H9 (cell line): Measurements from ENCODE around the gene MAP4K3. TPM values are rescaled to one million over a fixed set of nuclear protein-coding genes. Genes with fewer than 3 reads are reported as not detected.

Experiments
- DNase-seq: peaks from one replicate; pipeline ENCODE4 v3.0.0-alpha.2; 2017
- H2AFZ ChIP-seq: one replicate; pipeline ENCODE4 v1.6.1; 2013; ENCODE audit warnings: mild to moderate bottlenecking, low read length, control low read depth, moderate library complexity
- H2AK5ac ChIP-seq: 2 replicates; pipeline ENCODE4 v1.6.1; 2013; ENCODE audit warnings: low read length, control low read depth, mixed read lengths; ENCODE audit not compliant: insufficient read length
- H2BK120ac ChIP-seq: one replicate; pipeline ENCODE4 v1.6.1; 2013; ENCODE audit warnings: low read depth, mild to moderate bottlenecking, low read length, control low read depth, inconsistent platforms; ENCODE audit not compliant: poor library complexity, severe bottlenecking
- H2BK12ac ChIP-seq: 2 replicates; pipeline ENCODE4 v1.6.1; 2013; ENCODE audit warnings: low read length, control low read depth, mixed read lengths, low read depth; ENCODE audit not compliant: insufficient read length
- H2BK15ac ChIP-seq: 2 replicates; pipeline ENCODE4 v1.6.1; 2013; ENCODE audit warnings: low read depth, low read length, control low read depth
- H2BK20ac ChIP-seq: one replicate; pipeline ENCODE4 v1.6.1; 2013; ENCODE audit warnings: low read depth, mild to moderate bottlenecking, low read length, control low read depth, inconsistent platforms; ENCODE audit not compliant: poor library complexity, severe bottlenecking
- H2BK5ac ChIP-seq: 2 replicates; pipeline ENCODE4 v1.6.1; 2013; ENCODE audit warnings: low read length, control low read depth, mixed read lengths; ENCODE audit not compliant: insufficient read length
- H3K14ac ChIP-seq: 2 replicates; pipeline ENCODE4 v1.6.1; 2013; ENCODE audit warnings: low read length, control low read depth; ENCODE audit not compliant: insufficient read depth
- H3K18ac ChIP-seq: 2 replicates; pipeline ENCODE4 v1.6.1; 2013; ENCODE audit warnings: low read depth, mild to moderate bottlenecking, mixed read lengths, low read length, control low read depth; ENCODE audit not compliant: insufficient read length
- H3K23ac ChIP-seq: 2 replicates; pipeline ENCODE4 v1.6.1; 2013; ENCODE audit warnings: low read length, control low read depth, mixed read lengths, low read depth; ENCODE audit not compliant: insufficient read length
- H3K23me2 ChIP-seq: 2 replicates; pipeline ENCODE4 v1.6.1; 2013; ENCODE audit warnings: low read depth, mild to moderate bottlenecking, mixed read lengths, low read length, control low read depth; ENCODE audit not compliant: insufficient read length, poor library complexity, severe bottlenecking
- H3K27ac ChIP-seq: 2 replicates; pipeline ENCODE4 v1.5.1; 2013; ENCODE audit warnings: low read length, control low read depth, mixed read lengths, low read depth; ENCODE audit not compliant: insufficient read length
- H3K27me3 ChIP-seq: 2 replicates; pipeline ENCODE4 v1.6.1; 2013; ENCODE audit warnings: low read length, control low read depth, inconsistent platforms; ENCODE audit not compliant: insufficient read depth
- H3K4ac ChIP-seq: 2 replicates; pipeline ENCODE4 v1.6.1; 2013; ENCODE audit warnings: low read depth, mild to moderate bottlenecking, control low read depth, inconsistent platforms, low read length, moderate library complexity
- H3K4me1 ChIP-seq: 2 replicates; pipeline ENCODE4 v1.6.1; 2013; ENCODE audit warnings: low read length, control low read depth, inconsistent platforms; ENCODE audit not compliant: insufficient read depth
- H3K4me2 ChIP-seq: 2 replicates; pipeline ENCODE4 v1.6.1; 2013; ENCODE audit warnings: low read length, control low read depth, mixed read lengths; ENCODE audit not compliant: insufficient read length, insufficient read depth
- H3K56ac ChIP-seq: 2 replicates; pipeline ENCODE4 v1.6.1; 2013; ENCODE audit warnings: low read depth, mild to moderate bottlenecking, mixed read lengths, low read length, control low read depth; ENCODE audit not compliant: insufficient read length
- H3K79me1 ChIP-seq: 2 replicates; pipeline ENCODE4 v1.6.1; 2013; ENCODE audit warnings: low read depth, mild to moderate bottlenecking, moderate library complexity, low read length, control low read depth, inconsistent platforms; ENCODE audit not compliant: insufficient read depth, poor library complexity, severe bottlenecking
- H3K79me2 ChIP-seq: 2 replicates; pipeline ENCODE4 v1.6.1; 2013; ENCODE audit warnings: low read length, control low read depth, inconsistent platforms; ENCODE audit not compliant: insufficient read depth
- H3K9ac ChIP-seq: 2 replicates; pipeline ENCODE4 v1.6.1; 2013; ENCODE audit warnings: low read length, control low read depth, mixed read lengths; ENCODE audit not compliant: insufficient read length; ENCODE audit errors: extremely low read depth
- H3K9me3 ChIP-seq: one replicate; pipeline ENCODE4 v1.6.1; 2013; ENCODE audit warnings: low read depth, low read length, inconsistent platforms; ENCODE audit not compliant: control insufficient read depth
- H3T11ph ChIP-seq: one replicate; pipeline ENCODE4 v1.6.1; 2013; ENCODE audit warnings: mild to moderate bottlenecking, low read length, control low read depth, inconsistent platforms
- H4K20me1 ChIP-seq: one replicate; pipeline ENCODE4 v1.6.1; 2013; ENCODE audit not compliant: control insufficient read depth, insufficient read length, insufficient read depth
- H4K5ac ChIP-seq: 2 replicates; pipeline ENCODE4 v1.6.1; 2013; ENCODE audit warnings: low read depth, mild to moderate bottlenecking, mixed read lengths, low read length, control low read depth; ENCODE audit not compliant: insufficient read length
- H4K8ac ChIP-seq: replicated peaks from 2 replicates; pipeline ENCODE4 v1.6.1; 2013; ENCODE audit warnings: low read length, control low read depth, mixed read lengths, low read depth; ENCODE audit not compliant: insufficient read length
- H4K91ac ChIP-seq: 2 replicates; pipeline ENCODE4 v1.6.1; 2013; ENCODE audit warnings: low read depth, mild to moderate bottlenecking, moderate library complexity, mixed read lengths, low read length, control low read depth; ENCODE audit not compliant: insufficient read length
- H3K27ac Mint-ChIP-seq, 3 experiments: 2 replicates in 2 of 3; 3 replicates in 1 of 3; pipeline ENCODE4 v1.8.0; 2020 to 2021; ENCODE audit warnings: mixed read lengths in 3 of 3, mild to moderate bottlenecking in 1 of 3, moderate library complexity in 1 of 3
- H3K27me3 Mint-ChIP-seq: 2 replicates; pipeline ENCODE4 v1.8.0; 2021; ENCODE audit warnings: low read depth, mild to moderate bottlenecking, moderate library complexity, mixed read lengths
- H3K36me3 Mint-ChIP-seq, 3 experiments: 2 replicates in 2 of 3; 3 replicates in 1 of 3; pipeline ENCODE4 v1.8.0; 2020 to 2021; ENCODE audit warnings: low read depth in 3 of 3, mixed read lengths in 3 of 3; ENCODE audit not compliant: insufficient read depth in 1 of 3
- H3K4me1 Mint-ChIP-seq, 2 experiments: 2 replicates each; pipeline ENCODE4 v1.8.0; 2020; ENCODE audit warnings: mixed read lengths in 2 of 2
- H3K4me3 Mint-ChIP-seq, 2 experiments: 2 replicates in 1 of 2; 3 replicates in 1 of 2; pipeline ENCODE4 v1.8.0; 2020 to 2021; ENCODE audit warnings: mild to moderate bottlenecking in 2 of 2, mixed read lengths in 2 of 2, moderate library complexity in 1 of 2
- H3K9me3 Mint-ChIP-seq, 2 experiments: 2 replicates in 1 of 2; 3 replicates in 1 of 2; pipeline ENCODE4 v1.8.0; 2020; ENCODE audit warnings: mild to moderate bottlenecking in 2 of 2, mixed read lengths in 2 of 2, moderate library complexity in 1 of 2
- total RNA-seq: library from RNA; stranded (reverse); gene quantifications from 2 replicates; pipeline ENCODE4 v1.2.1, GENCODE V29; 2021
- TF ChIP-seq, protein P1 (sequence below): fragments of 200-600 bp; sonication (generic); conservative IDR thresholded peaks from 3 replicates; pipeline ENCODE4 v1.8.0; 2021; ENCODE audit warnings: antibody characterized with exemption, mild to moderate bottlenecking

Gene MAP4K3
- total RNA-seq, 1 experiment from 2014 or later = 37.9 TPM

DNA sequence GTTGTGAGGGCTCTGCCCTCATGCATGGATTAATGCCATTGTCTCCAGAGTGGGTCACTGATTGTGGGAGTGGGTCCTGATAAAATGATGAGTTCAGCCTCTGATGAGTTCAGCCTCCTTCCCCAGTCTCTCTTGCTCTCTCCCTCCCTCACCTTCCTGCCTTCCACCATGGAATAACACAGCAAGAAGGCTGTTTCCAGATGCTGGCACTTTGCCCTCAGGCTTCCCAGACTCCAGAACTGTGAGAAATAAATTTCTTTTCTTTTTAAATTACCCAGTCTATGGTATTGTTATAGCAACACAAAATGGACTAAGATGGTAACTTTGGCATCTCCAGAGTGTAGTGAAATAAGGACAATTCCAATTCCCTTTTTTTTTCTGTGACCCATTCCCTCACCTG, 47.1 kb upstream of the MAP4K3 start:
- Histone ChIP-seq H3K4me2 (no peak overlapping the region), H3K27ac (peak overlapping the region; percentile 38)
- TF ChIP-seq, protein P1, sequence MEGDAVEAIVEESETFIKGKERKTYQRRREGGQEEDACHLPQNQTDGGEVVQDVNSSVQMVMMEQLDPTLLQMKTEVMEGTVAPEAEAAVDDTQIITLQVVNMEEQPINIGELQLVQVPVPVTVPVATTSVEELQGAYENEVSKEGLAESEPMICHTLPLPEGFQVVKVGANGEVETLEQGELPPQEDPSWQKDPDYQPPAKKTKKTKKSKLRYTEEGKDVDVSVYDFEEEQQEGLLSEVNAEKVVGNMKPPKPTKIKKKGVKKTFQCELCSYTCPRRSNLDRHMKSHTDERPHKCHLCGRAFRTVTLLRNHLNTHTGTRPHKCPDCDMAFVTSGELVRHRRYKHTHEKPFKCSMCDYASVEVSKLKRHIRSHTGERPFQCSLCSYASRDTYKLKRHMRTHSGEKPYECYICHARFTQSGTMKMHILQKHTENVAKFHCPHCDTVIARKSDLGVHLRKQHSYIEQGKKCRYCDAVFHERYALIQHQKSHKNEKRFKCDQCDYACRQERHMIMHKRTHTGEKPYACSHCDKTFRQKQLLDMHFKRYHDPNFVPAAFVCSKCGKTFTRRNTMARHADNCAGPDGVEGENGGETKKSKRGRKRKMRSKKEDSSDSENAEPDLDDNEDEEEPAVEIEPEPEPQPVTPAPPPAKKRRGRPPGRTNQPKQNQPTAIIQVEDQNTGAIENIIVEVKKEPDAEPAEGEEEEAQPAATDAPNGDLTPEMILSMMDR = no peak

More for the DNA sequence above, 47.1 kb upstream of the MAP4K3 start:
- Mint-ChIP-seq H3K4me1 (peaks cover 54 to 62% of the 10 kb centered on the region in 2 experiments), H3K27ac (peak overlapping the region; percentile 76 to 95 (median 88)), H3K9me3 (no peaks in the 10 kb centered on the region), H3K27me3 (no peaks in the 10 kb centered on the region), H3K36me3 (peaks cover 0 to 1% (median 0%) of the 10 kb centered on the region in 3 experiments; a peak in 3 of 7 replicates), H3K4me3 (peak overlapping the region in 1 of 2 experiments; percentile 57; a peak in 2 of 5 replicates)
- H4K5ac ChIP-seq = no peak overlapping the region
- no peak overlapping the region for H2BK5ac ChIP-seq
- no peak overlapping the region for H3K23ac ChIP-seq
- H2BK15ac ChIP-seq = no peak overlapping the region
- H3K27me3 ChIP-seq = no peaks in the 10 kb centered on the region
- no peak overlapping the region for H2AK5ac ChIP-seq
- H2BK20ac ChIP-seq = no peak overlapping the region
- no peaks in the 10 kb centered on the region; the same call in 1 of the 2 replicates for H3K79me2 ChIP-seq
- no peak overlapping the region for H4K8ac ChIP-seq
- H2BK12ac ChIP-seq = no peak overlapping the region
- H3K14ac ChIP-seq = no peak overlapping the region
- H4K20me1 ChIP-seq = no peaks in the 10 kb centered on the region
- no peak overlapping the region for H2AFZ ChIP-seq
- H3K4ac ChIP-seq = no peak overlapping the region
- DNase-seq = no peak
- H3K23me2 ChIP-seq = no peaks in the 10 kb centered on the region
- H3K9ac ChIP-seq = no peak overlapping the region
- H2BK120ac ChIP-seq = no peak overlapping the region
- no peak overlapping the region for H3K18ac ChIP-seq
- H4K91ac ChIP-seq = no peak overlapping the region
- H3K9me3 ChIP-seq = no peaks in the 10 kb centered on the region
- peaks cover 7% of the 10 kb centered on the region for H3K4me1 ChIP-seq
- no peaks in the 10 kb centered on the region for H3K79me1 ChIP-seq
- no peak overlapping the region for H3K56ac ChIP-seq
- H3T11ph ChIP-seq = no peak overlapping the region
